ENCODE measurements around the gene PAX5. TPM values are rescaled to one million over a fixed set of nuclear protein-coding genes. Genes with fewer than 3 reads are reported as not detected.

Gene PAX5
- total RNA-seq, 1 donor from 2014 or later = 1.3 TPM

DNA sequence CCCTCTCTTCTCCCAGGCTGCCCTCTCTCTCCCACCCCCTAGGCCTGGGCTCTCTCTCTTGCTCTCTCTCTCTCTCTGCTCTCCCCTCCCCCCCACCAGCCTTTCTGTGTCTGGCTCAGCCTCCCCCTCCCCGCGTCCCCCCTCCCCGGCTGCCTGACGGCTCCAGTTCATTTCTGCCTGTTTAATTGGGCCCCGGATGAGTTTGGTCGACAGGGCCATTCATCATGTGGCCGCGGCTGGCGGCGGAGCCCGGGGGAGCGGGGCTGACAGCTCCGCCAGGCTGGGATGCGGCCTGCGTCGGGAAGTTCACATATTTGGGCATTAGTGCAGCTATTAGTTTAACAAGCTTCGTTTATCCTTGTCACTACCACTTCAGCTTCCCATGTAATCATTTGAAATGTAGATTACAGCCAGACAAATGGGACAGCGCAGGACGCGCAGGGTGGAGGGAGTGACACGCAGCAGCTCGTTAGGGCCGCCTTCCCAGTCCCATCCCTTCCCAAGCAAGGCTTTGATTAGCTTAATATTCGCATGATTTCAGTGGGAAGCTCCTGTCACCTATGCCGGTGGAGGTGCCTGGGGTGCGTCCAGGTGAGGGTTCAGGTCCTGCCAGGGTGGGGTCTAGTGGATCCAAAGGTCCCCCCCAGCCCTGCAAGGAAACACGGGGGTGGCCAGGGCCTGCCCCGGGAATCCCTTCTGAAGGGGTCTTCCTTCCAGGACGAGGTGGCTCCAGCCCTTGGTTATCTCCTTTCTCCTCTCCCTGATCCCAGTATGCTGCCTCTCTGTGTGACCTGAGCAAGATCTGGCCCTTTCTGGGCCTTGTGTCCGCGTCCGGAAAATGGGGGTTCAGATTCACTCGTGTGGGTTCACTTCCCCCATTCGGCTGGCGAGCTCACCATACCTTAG is 214.8 kb downstream of the PAX5 start:
- TF ChIP-seq, protein P1, sequence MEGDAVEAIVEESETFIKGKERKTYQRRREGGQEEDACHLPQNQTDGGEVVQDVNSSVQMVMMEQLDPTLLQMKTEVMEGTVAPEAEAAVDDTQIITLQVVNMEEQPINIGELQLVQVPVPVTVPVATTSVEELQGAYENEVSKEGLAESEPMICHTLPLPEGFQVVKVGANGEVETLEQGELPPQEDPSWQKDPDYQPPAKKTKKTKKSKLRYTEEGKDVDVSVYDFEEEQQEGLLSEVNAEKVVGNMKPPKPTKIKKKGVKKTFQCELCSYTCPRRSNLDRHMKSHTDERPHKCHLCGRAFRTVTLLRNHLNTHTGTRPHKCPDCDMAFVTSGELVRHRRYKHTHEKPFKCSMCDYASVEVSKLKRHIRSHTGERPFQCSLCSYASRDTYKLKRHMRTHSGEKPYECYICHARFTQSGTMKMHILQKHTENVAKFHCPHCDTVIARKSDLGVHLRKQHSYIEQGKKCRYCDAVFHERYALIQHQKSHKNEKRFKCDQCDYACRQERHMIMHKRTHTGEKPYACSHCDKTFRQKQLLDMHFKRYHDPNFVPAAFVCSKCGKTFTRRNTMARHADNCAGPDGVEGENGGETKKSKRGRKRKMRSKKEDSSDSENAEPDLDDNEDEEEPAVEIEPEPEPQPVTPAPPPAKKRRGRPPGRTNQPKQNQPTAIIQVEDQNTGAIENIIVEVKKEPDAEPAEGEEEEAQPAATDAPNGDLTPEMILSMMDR (IDR thresholded peaks at IDR 0.05; ENCODE audit: unreplicated experiment) = no peak
- Mint-ChIP-seq H3K27me3 (ENCODE audit: unreplicated experiment) (peaks cover 9% of the 10 kb centered on the region), H3K4me3 (ENCODE audit: unreplicated experiment) (no peak overlapping the region), H3K4me1 (ENCODE audit: unreplicated experiment) (peaks cover 32% of the 10 kb centered on the region), H3K36me3 (ENCODE audit: low read depth, unreplicated experiment) (no peaks in the 10 kb centered on the region), H3K27ac (ENCODE audit: unreplicated experiment) (no peak overlapping the region), H3K9me3 (ENCODE audit: unreplicated experiment) (no peaks in the 10 kb centered on the region)
- DNase-seq (ENCODE audit: low spot score) = no peak

DNA sequence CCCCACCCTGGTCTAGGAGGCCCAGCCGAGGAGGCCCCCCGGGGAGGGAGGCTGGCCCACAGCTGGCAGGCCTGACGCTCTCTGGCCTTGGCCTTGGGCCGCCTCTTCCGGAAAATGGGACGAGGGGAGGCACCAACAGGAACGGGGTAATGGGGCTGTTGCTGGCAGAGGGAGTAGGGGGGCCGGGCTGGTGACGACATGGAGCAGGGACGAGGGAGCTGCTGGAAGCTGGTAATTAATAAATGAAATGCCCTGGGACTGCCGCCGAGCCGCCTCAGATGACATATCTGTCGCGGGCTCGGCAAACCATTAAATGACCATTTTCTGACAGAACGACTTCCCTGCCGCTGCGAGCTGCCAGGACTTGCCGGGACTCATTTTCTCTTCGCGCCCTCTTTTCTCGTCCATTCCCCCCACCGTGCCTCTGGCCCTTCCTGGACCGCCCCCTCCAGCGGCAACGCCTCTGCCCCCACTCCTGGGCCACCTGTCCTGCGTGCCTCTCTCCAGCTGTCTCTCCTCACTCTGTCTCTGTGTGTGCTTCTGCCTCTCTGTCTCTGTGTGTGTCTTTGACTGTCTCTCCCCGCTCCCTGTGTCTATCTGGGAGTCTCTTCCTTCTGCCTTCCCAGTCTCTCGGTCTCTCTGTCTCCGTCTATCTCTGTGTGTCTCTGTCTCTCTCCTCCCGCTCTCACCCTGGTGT is 215.7 kb downstream of the PAX5 start:
- no peaks in the 10 kb centered on the region for H3K36me3 Mint-ChIP-seq (ENCODE audit: low read depth, unreplicated experiment)
- H3K4me3 Mint-ChIP-seq (ENCODE audit: unreplicated experiment) = peak overlapping the region; percentile 2
- DNase-seq (ENCODE audit: low spot score) = no peak
- peaks cover 37% of the 10 kb centered on the region for H3K4me1 Mint-ChIP-seq (ENCODE audit: unreplicated experiment)
- H3K27ac Mint-ChIP-seq (ENCODE audit: unreplicated experiment) = no peak overlapping the region
- H3K27me3 Mint-ChIP-seq (ENCODE audit: unreplicated experiment) = peaks cover 9% of the 10 kb centered on the region
- no peaks in the 10 kb centered on the region for H3K9me3 Mint-ChIP-seq (ENCODE audit: unreplicated experiment)
- TF ChIP-seq, protein P1 (IDR thresholded peaks at IDR 0.05; ENCODE audit: unreplicated experiment) = no peak

DNA sequence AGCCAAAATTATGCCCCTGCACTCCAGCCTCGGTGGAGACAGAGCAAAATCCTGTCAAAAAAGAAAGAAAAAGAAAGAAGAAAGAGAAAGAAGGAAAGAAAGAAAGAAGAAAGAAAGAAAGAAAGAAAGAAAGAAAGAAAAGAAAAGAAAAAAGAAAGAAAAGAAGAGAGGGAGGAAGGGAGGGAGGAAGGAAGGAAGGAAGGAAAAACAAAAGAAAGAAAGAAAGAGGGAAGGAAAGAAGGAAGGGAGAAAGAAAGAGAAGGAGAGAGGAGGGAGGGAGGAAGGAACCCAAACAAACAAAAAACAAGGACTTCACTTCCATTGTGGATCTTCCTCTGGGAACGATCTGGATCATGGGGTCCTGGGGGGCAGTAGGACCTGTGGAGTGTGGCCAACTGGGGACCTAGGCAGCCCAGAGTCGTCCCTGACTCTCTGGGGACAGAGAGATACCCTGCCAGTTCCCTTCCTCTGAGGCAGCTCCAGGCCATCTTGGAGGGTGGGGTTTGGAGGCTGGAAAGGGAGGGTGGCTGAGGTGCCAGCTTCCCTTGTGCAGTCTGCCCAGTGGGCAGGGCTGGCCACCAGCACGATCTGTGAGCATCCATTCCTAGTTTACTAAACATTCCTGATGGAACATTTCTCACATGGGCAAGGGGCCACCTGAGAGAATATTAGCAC is 216.8 kb downstream of the PAX5 start:
- no peak overlapping the region for H3K27ac Mint-ChIP-seq (ENCODE audit: unreplicated experiment)
- TF ChIP-seq, protein P1 (IDR thresholded peaks at IDR 0.05; ENCODE audit: unreplicated experiment) = no peak
- no peaks in the 10 kb centered on the region for H3K9me3 Mint-ChIP-seq (ENCODE audit: unreplicated experiment)
- H3K4me1 Mint-ChIP-seq (ENCODE audit: unreplicated experiment) = peaks cover 37% of the 10 kb centered on the region
- no peak for DNase-seq (ENCODE audit: low spot score)
- no peak overlapping the region for H3K4me3 Mint-ChIP-seq (ENCODE audit: unreplicated experiment)
- H3K36me3 Mint-ChIP-seq (ENCODE audit: low read depth, unreplicated experiment) = no peaks in the 10 kb centered on the region
- H3K27me3 Mint-ChIP-seq (ENCODE audit: unreplicated experiment) = peaks cover 7% of the 10 kb centered on the region

DNA sequence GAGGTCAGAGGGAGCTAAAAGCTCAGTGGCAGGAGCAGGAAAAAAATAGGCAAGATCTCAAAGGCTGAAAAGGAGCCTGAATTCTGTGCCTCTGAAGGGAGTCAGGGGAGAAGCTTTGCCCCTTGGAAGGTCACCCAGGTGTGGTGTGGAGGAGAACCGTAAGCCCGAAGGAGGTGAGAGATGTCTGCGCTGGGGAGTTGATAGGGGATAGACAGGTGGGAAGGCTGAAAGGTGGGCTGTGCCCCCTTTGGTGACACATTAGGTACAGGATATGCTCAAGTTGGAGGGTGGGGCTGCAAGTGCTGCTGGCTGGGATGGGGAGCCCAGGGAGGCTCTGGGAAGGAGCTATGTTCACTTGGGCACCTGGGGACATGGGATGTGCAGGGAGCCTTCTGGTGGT is 217.7 kb downstream of the PAX5 start:
- Mint-ChIP-seq H3K27me3 (ENCODE audit: unreplicated experiment) (peaks cover 7% of the 10 kb centered on the region), H3K27ac (ENCODE audit: unreplicated experiment) (no peak overlapping the region), H3K9me3 (ENCODE audit: unreplicated experiment) (no peaks in the 10 kb centered on the region), H3K4me1 (ENCODE audit: unreplicated experiment) (peaks cover 37% of the 10 kb centered on the region), H3K4me3 (ENCODE audit: unreplicated experiment) (no peak overlapping the region), H3K36me3 (ENCODE audit: low read depth, unreplicated experiment) (no peaks in the 10 kb centered on the region)
- DNase-seq (ENCODE audit: low spot score) = no peak
- TF ChIP-seq, protein P1 (IDR thresholded peaks at IDR 0.05; ENCODE audit: unreplicated experiment) = no peak

Measured in endothelial cell (in vitro differentiated cells).